OCI-LY3 (cell line): ENCODE data around the gene LIF.

ENCODE experiments used
- H2AFZ ChIP-seq: fragments of 200-600, 300-600 bp; shearing (Covaris generic); 2 replicates; pipeline ENCODE4 v1.6.0; 2014; ENCODE audit warnings: antibody characterized with exemption, low read depth, low read length
- H3K27ac ChIP-seq: fragments of 200-600, 300-600 bp; sonication (generic); 2 replicates; pipeline ENCODE4 v1.5.1; 2014; ENCODE audit warnings: mild to moderate bottlenecking, low read length, moderate library complexity, mixed read lengths
- H3K27me3 ChIP-seq: fragments of 200-600, 300-600 bp; sonication (generic); 2 replicates; pipeline ENCODE4 v1.6.1; 2014; ENCODE audit warnings: low read depth, low read length, mixed read lengths
- H3K36me3 ChIP-seq: fragments of 200-600, 300-600 bp; sonication (generic); replicated peaks from 2 replicates; pipeline ENCODE3; 2014; ENCODE audit warnings: low read depth, low read length, mixed read lengths
- H3K4me1 ChIP-seq: fragments of 300-600, 200-600 bp; sonication (generic); 2 replicates; pipeline ENCODE4 v1.6.1; 2014; ENCODE audit warnings: low read length, mixed read lengths
- H3K4me2 ChIP-seq: fragments of 200-600, 300-600 bp; sonication (generic); 2 replicates; pipeline ENCODE4 v1.6.1; 2014; ENCODE audit warnings: low read length, mixed read lengths
- H3K4me3 ChIP-seq: fragments of 300-600, 200-600 bp; sonication (generic); 2 replicates; pipeline ENCODE4 v1.5.1; 2014; ENCODE audit warnings: antibody characterized with exemption, mild to moderate bottlenecking, low read length, moderate library complexity
- H3K79me2 ChIP-seq: fragments of 300-600, 200-600 bp; shearing (Covaris generic); 2 replicates; pipeline ENCODE4 v1.6.1; 2014; ENCODE audit warnings: mild to moderate bottlenecking, low read length, mixed read lengths
- H3K9ac ChIP-seq: fragments of 300-600, 200-600 bp; shearing (Covaris generic); 2 replicates; pipeline ENCODE4 v1.6.0; 2014; ENCODE audit warnings: mild to moderate bottlenecking, low read length, moderate library complexity
- H3K9me3 ChIP-seq: fragments of 200-600, 300-600 bp; shearing (Covaris generic); 2 replicates; pipeline ENCODE4 v1.6.1; 2014; ENCODE audit warnings: low read length, mixed read lengths; ENCODE audit not compliant: insufficient read depth
- H4K20me1 ChIP-seq: fragments of 200-600, 300-600 bp; sonication (generic); 2 replicates; pipeline ENCODE4 v1.6.1; 2016; ENCODE audit warnings: low read length, mixed read lengths; ENCODE audit not compliant: insufficient read depth
- CTCF ChIP-seq: fragments of 200-600, 300-600 bp; sonication (generic); IDR thresholded peaks from 2 replicates; pipeline ENCODE4 v1.5.1; 2014; ENCODE audit warnings: antibody characterized with exemption, low read length, low read depth
- EZH2phosphoT487 ChIP-seq: fragments of 200-600 bp; shearing (Covaris generic); IDR thresholded peaks from 2 replicates; pipeline ENCODE4 v1.6.1; 2018; ENCODE audit warnings: antibody characterized with exemption, mixed run types, low read depth

The LIF gene

GRCh38 chr22:30273711-30274436, 27.3 kb upstream of the LIF start:
- Histone ChIP-seq H3K27me3 (peaks cover 12% of the 10 kb centered on the region; the same call in 1 of the 2 replicates), H3K4me2 (no peak overlapping the region), H3K27ac (no peak overlapping the region), H4K20me1 (no peaks in the 10 kb centered on the region), H3K4me3 (no peak overlapping the region), H3K9ac (no peak overlapping the region), H3K4me1 (peaks cover 7% of the 10 kb centered on the region; the same call in 1 of the 2 replicates), H2AFZ (no peak overlapping the region), H3K9me3 (no peaks in the 10 kb centered on the region), H3K79me2 (no peaks in the 10 kb centered on the region), H3K36me3 (no peaks in the 10 kb centered on the region)
- no peak for TF ChIP-seq CTCF
- no peak for TF ChIP-seq EZH2phosphoT487

DNA sequence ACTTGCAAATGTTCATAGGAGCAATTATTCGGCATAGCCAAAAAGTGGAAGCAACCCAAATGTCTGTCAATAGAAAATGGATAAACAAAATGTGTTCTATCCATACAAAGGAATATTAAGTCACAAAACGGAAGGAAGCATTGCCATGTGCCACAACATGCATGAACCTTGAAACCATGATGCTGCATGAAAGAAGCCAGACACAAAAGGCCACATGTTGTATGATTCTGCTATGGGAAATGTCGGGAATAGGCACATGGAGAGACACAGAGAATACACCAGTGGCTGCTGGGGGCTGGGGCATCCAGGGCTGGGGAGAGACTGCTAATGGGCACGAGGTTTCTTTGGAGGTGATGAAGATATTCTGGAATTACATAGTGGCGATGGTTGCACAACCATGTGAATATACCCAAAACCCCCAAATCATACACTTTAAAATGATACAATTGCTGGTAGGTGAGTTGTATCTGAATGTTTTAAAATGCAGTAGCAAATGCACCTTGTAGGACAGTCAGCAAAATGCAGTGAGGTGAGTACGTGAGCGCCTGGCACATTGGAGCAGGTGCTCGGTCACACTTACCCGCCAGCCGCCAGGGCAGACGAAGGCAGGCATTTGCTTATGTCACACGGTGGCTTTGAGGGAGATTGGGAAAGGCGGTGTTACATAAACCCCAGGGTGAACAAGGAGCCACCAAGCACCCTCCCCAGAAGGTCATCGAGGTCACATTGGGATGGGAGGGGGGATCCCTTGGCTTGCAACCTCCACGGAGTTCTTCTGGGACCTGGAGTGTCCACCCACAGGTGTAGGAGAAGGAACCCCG, 26.4 kb upstream of the LIF start:
- peaks cover under 1% of the 10 kb centered on the region; the same call in 1 of the 2 replicates for H3K79me2 ChIP-seq
- H3K4me2 ChIP-seq, result no peak overlapping the region
- peaks cover 7% of the 10 kb centered on the region; the same call in 1 of the 2 replicates for H3K4me1 ChIP-seq
- no peak overlapping the region for H3K4me3 ChIP-seq
- TF ChIP-seq EZH2phosphoT487 (no peak), CTCF (no peak)
- H3K27me3 ChIP-seq, result peaks cover 11% of the 10 kb centered on the region; the same call in 1 of the 2 replicates
- H3K9ac ChIP-seq, result no peak overlapping the region
- H3K27ac ChIP-seq, result no peak overlapping the region
- H4K20me1 ChIP-seq, result no peaks in the 10 kb centered on the region
- H3K9me3 ChIP-seq, result no peaks in the 10 kb centered on the region
- H3K36me3 ChIP-seq, result no peaks in the 10 kb centered on the region
- no peak overlapping the region for H2AFZ ChIP-seq

DNA sequence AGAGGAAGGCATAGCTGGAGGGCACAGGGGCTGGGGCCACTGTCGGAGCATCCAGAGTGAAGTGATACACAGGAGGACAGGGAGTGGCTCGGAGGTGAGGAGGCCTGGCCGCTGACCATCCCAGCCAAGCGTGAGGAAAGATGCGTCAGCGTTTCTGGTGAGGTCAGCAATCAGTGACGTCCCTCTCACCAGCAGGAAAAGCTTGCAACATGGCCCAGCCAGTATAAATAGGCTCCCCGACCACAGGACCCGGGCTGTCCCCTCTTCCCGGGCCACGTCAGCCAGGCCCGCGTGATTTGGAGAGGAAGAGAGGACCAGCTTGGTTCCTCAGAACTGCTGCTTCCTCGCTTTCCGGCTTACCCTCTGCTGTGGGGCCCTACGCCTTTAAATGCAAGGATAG, 24.3 kb upstream of the LIF start:
- no peak overlapping the region for H2AFZ ChIP-seq
- no peaks in the 10 kb centered on the region for H3K9me3 ChIP-seq
- no peak overlapping the region for H3K27ac ChIP-seq
- H3K4me2 ChIP-seq, result no peak overlapping the region
- peaks cover 7% of the 10 kb centered on the region; the same call in 1 of the 2 replicates for H3K27me3 ChIP-seq
- no peaks in the 10 kb centered on the region for H4K20me1 ChIP-seq
- no peak overlapping the region for H3K9ac ChIP-seq
- TF ChIP-seq EZH2phosphoT487, result no peak
- no peak for TF ChIP-seq CTCF
- H3K4me1 ChIP-seq, result peaks cover 11% of the 10 kb centered on the region
- H3K4me3 ChIP-seq, result no peak overlapping the region
- no peaks in the 10 kb centered on the region for H3K36me3 ChIP-seq
- H3K79me2 ChIP-seq, result peaks cover 19% of the 10 kb centered on the region

DNA sequence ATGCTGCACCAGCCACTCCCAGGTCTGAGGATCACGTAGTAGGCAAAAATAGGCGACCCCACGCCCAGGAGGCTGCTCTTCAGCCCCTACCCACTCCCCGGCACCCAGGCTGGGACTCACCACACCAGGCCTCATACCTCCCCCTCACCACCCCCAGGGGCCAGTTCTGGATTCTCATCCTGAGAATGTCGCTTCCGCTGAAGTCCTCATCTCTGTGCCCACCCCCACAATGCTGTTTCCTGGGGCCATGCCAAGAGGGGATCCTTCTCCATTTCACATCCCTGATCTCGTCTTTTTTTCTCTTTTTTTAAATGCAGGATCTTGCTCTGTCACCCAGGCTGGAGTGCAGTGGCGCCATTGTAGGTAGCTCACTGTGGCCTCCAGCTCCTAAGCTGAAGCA, 21.8 kb upstream of the LIF start:
- no peak overlapping the region for H3K4me2 ChIP-seq
- no peak overlapping the region for H3K9ac ChIP-seq

More for the DNA sequence above, 21.8 kb upstream of the LIF start:
- H2AFZ ChIP-seq, result no peak overlapping the region
- H4K20me1 ChIP-seq, result no peaks in the 10 kb centered on the region
- no peak overlapping the region for H3K4me3 ChIP-seq
- H3K27me3 ChIP-seq, result no peaks in the 10 kb centered on the region
- no peak overlapping the region for H3K27ac ChIP-seq
- no peaks in the 10 kb centered on the region for H3K9me3 ChIP-seq
- no peaks in the 10 kb centered on the region for H3K36me3 ChIP-seq
- TF ChIP-seq CTCF, result no peak
- TF ChIP-seq EZH2phosphoT487, result no peak
- peaks cover 15% of the 10 kb centered on the region for H3K4me1 ChIP-seq
- H3K79me2 ChIP-seq, result peaks cover 19% of the 10 kb centered on the region
